ENCODE results near the gene SDS.

GRCh38 chr12:113358381-113359132, 45.1 kb downstream of the SDS start, which contains the start of gene PLBD2:
- no peak for TF ChIP-seq NRF1 (IDR thresholded peaks at IDR 0.05; ENCODE audit: low read depth, low read length)
- no peak for TF ChIP-seq EP300 (IDR thresholded peaks at IDR 0.05; ENCODE audit: borderline replicate concordance in 1 of 2, low read depth in 2 of 2, low read length in 2 of 2)
- no peak for TF ChIP-seq CTCF (IDR thresholded peaks at IDR 0.05; ENCODE audit: control extremely low read depth in 1 of 3, insufficient read depth in 1 of 3, low read depth in 1 of 3, low read length in 3 of 3)
- TF ChIP-seq MAX (IDR thresholded peaks at IDR 0.05): peak; percentile 68
- no peak for TF ChIP-seq SIX5 (IDR thresholded peaks at IDR 0.05; ENCODE audit: low read depth, low read length)
- no peak for TF ChIP-seq CEBPB (IDR thresholded peaks at IDR 0.05; ENCODE audit: low read depth, low read length)
- peak in 1 of 2 experiments; percentile 67; a peak in 2 of 3 replicates for TF ChIP-seq POLR2A (IDR thresholded peaks at IDR 0.05; ENCODE audit: control extremely low read depth in 1 of 2, low read depth in 2 of 2, low read length in 2 of 2)
- TF ChIP-seq RFX5 (IDR thresholded peaks at IDR 0.05; ENCODE audit: borderline replicate concordance, low read depth, low read length): no peak
- TF ChIP-seq POLR2AphosphoS5 (IDR thresholded peaks at IDR 0.05; ENCODE audit: low read depth, low read length): peak; percentile 67
- TF ChIP-seq SAP30 (IDR thresholded peaks at IDR 0.05; ENCODE audit: insufficient read depth, insufficient replicate concordance, low read length): no peak
